Jurkat, Clone E6-1 (cell line): Measurements from ENCODE around the gene DPP10.
A peak's percentile ranks its signal among the peaks of the same experiment; 100 is the strongest.
"Not testable (repeated sequence)": the region's sequence is repeated elsewhere in the genome, so short reads cannot be mapped to it uniquely, and the experiment has no call there.

ENCODE experiments used
- DNase-seq: peaks from one replicate; pipeline ENCODE4 v3.0.0-alpha.2; 2011; ENCODE audit warnings: low read depth, low spot score
- H3K4me3 ChIP-seq: 2 replicates; pipeline ENCODE4 v1.5.1; 2011; ENCODE audit warnings: mild to moderate bottlenecking, low read length, control low read depth, moderate library complexity

The DPP10 gene

GRCh38 chr2:114685102-114685501 lies 242.7 kb downstream of the DPP10 start:
- DNase-seq = no peak
- H3K4me3 ChIP-seq = no peak overlapping the region

GRCh38 chr2:114688241-114688640 lies 245.8 kb downstream of the DPP10 start:
- no peak for DNase-seq

GRCh38 chr2:114698520-114698919 lies 256.1 kb downstream of the DPP10 start:
- no peak overlapping the region for H3K4me3 ChIP-seq
- no peak for DNase-seq

More at GRCh38 chr2:114688241-114688640, 245.8 kb downstream of the DPP10 start:
- H3K4me3 ChIP-seq = no peak overlapping the region

GRCh38 chr2:114699423-114699944 lies 257.0 kb downstream of the DPP10 start:
- H3K4me3 ChIP-seq = no peak overlapping the region
- DNase-seq = no peak

GRCh38 chr2:114700440-114700839 lies 258.0 kb downstream of the DPP10 start:
- H3K4me3 ChIP-seq = no peak overlapping the region
- DNase-seq = peak; percentile 3

GRCh38 chr2:114709936-114710850 lies 267.8 kb downstream of the DPP10 start:
- H3K4me3 ChIP-seq = no peak overlapping the region
- no peak for DNase-seq

GRCh38 chr2:114714313-114714712 lies 271.9 kb downstream of the DPP10 start:
- no peak for DNase-seq
- no peak overlapping the region for H3K4me3 ChIP-seq

- no peak overlapping the region for H3K4me3 ChIP-seq
- no peak for DNase-seq
Measured at GRCh38 chr2:114717049-114717448, 274.6 kb downstream of the DPP10 start.

- no peak for DNase-seq
Measured at GRCh38 chr2:114724454-114724853, 282.0 kb downstream of the DPP10 start.

GRCh38 chr2:114727012-114727411 lies 284.6 kb downstream of the DPP10 start:
- no peak for DNase-seq
- H3K4me3 ChIP-seq = no peak overlapping the region

More at GRCh38 chr2:114724454-114724853, 282.0 kb downstream of the DPP10 start:
- no peak overlapping the region for H3K4me3 ChIP-seq

GRCh38 chr2:114728372-114728771 lies 285.9 kb downstream of the DPP10 start:
- no peak for DNase-seq
- H3K4me3 ChIP-seq = no peak overlapping the region

GRCh38 chr2:114729026-114729425 lies 286.6 kb downstream of the DPP10 start:
- DNase-seq = peak; percentile 2
- no peak overlapping the region for H3K4me3 ChIP-seq

GRCh38 chr2:114735126-114735525 lies 292.7 kb downstream of the DPP10 start:
- no peak overlapping the region for H3K4me3 ChIP-seq
- DNase-seq = no peak

GRCh38 chr2:114742245-114742644 lies 299.8 kb downstream of the DPP10 start:
- no peak overlapping the region for H3K4me3 ChIP-seq
- no peak for DNase-seq

GRCh38 chr2:114745700-114746099 lies 303.3 kb downstream of the DPP10 start:
- DNase-seq = no peak

GRCh38 chr2:114748175-114748574 lies 305.7 kb downstream of the DPP10 start:
- H3K4me3 ChIP-seq, DNase-seq: not testable (repeated sequence)

More at GRCh38 chr2:114745700-114746099, 303.3 kb downstream of the DPP10 start:
- no peak overlapping the region for H3K4me3 ChIP-seq

GRCh38 chr2:114752425-114752824 lies 310.0 kb downstream of the DPP10 start:
- H3K4me3 ChIP-seq = no peak overlapping the region
- no peak for DNase-seq

- no peak for DNase-seq
- no peak overlapping the region for H3K4me3 ChIP-seq
Measured at GRCh38 chr2:114753145-114753544, 310.7 kb downstream of the DPP10 start.

- no peak overlapping the region for H3K4me3 ChIP-seq
- DNase-seq = no peak
Measured at GRCh38 chr2:114754907-114755563, 312.6 kb downstream of the DPP10 start.

- no peak overlapping the region for H3K4me3 ChIP-seq
- no peak for DNase-seq
Measured at GRCh38 chr2:114762376-114762775, 319.9 kb downstream of the DPP10 start.
